Measurements from ENCODE around the gene SGSM2. TPM values are rescaled to one million over a fixed set of nuclear protein-coding genes. Genes with fewer than 3 reads are reported as not detected.
A peak's percentile ranks its signal among the peaks of the same experiment; 100 is the strongest.

Gene SGSM2
- total and polyA plus RNA-seq, 2 of the 8 experiments (the other 6 are each of a cell fraction or from before 2014, with no cell fraction given), result 44.5 to 77.7 TPM

DNA sequence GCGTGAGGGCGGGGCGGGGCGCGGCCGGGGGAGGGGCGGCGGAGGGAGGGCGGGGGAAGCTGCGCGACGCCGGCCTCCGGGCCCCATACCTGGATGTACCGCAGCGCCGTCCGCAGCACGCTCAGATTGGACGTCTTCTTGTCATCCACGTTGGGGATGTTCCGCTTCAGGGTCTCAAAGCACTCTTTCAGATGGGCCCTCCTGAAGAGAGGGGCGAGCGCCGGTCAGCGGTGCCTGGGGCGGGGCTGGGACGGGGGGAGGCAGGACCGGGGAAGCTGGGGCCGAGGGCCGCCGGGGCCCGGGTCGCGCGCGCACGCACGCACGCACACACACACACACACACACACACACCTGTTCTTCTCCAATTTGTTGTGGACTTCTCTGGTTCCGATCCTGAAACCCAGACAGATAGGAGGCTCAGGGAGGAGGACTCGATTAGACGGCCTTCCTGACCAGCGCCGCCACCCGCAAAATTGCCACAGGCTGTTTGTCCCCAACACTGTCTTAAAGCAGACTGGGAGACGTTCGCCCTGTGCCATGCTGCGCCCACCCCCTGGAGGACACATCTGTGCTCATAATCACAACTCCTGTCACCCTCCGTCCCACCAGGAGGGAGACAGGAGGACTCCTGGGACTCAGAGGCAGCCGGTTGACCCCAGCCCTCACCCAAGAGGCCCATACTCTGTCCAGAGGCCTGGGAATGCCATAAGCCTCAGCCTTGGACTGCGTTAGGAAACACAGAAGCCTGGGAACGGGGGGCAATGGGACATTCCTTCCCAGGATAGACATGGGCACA is 56.9 kb downstream of the SGSM2 start:
- no peak for DNase-seq (ENCODE audit: low read depth in 1 of 2, low spot score in 2 of 2)
- H2BK12ac ChIP-seq (ENCODE audit: low read depth, low read length), result peak overlapping the region; percentile 39; the same call in 1 of the 2 replicates
- no peak overlapping the region for H2BK20ac ChIP-seq (ENCODE audit: low read length)
- no peak overlapping the region for H3K56ac ChIP-seq (replicated peaks; ENCODE audit: insufficient read length, low read depth, low read length)
- H2AK5ac ChIP-seq (ENCODE audit: low read depth, low read length), result peak overlapping the region; percentile 60; the same call in 1 of the 2 replicates
- H3K9ac ChIP-seq (replicated peaks in 1 of 4; ENCODE audit: extremely low read depth in 1 of 4, low read depth in 3 of 4, low read length in 3 of 4), result peak overlapping the region in 1 of 4 experiments; percentile 13; a peak in 1 of 7 replicates
- H3K23me2 ChIP-seq (ENCODE audit: low read depth, low read length), result peaks cover 20% of the 10 kb centered on the region
- no peak overlapping the region for H2AFZ ChIP-seq (ENCODE audit: low read length)
- no peak overlapping the region for H4K5ac ChIP-seq (ENCODE audit: insufficient read length, low read depth, low read length)
- no peaks in the 10 kb centered on the region for H3K36me3 ChIP-seq (ENCODE audit: control insufficient read depth in 2 of 4, insufficient read depth in 4 of 4, low read length in 3 of 4)
- no peak overlapping the region for H4K8ac ChIP-seq (ENCODE audit: extremely low read depth, insufficient read depth, low read length)
- no peaks in the 10 kb centered on the region for H3K27me3 ChIP-seq (replicated peaks in 1 of 4; ENCODE audit: control insufficient read depth in 3 of 4, extremely low read depth in 1 of 4, insufficient read depth in 3 of 4, low read length in 3 of 4)
- H2BK5ac ChIP-seq (ENCODE audit: low read depth, low read length), result no peak overlapping the region
- H3K79me2 ChIP-seq (ENCODE audit: control insufficient read depth in 1 of 2, insufficient read depth in 2 of 2, low read length in 2 of 2), result peaks cover 0 to 53% of the 10 kb centered on the region in 2 experiments; a peak in 2 of 4 replicates
- H3K23ac ChIP-seq (ENCODE audit: insufficient read length), result no peak overlapping the region
- TF ChIP-seq CBX8 (IDR thresholded peaks at IDR 0.05; ENCODE audit: borderline replicate concordance, low read depth, low read length) (no peak), SP4 (IDR thresholded peaks at IDR 0.05; ENCODE audit: low read length) (0 out of 2 replicates have a peak, but pooled peaks have one; percentile 8), POLR2AphosphoS5 (IDR thresholded peaks at IDR 0.05; ENCODE audit: low read depth, low read length) (peak; percentile 41; the same call in 1 of the 2 replicates)
- 38% methylated on average over 15 of the region's 53 CpGs; no CpG with 5 or more reads in 1 of the 2 experiments for WGBS, 2 experiments (ENCODE audit: extremely low coverage in 1 of 2, insufficient coverage in 1 of 2, insufficient read length in 1 of 2, insufficient replicate concordance in 2 of 2, low coverage in 1 of 2, low lambda C conversion rate in 2 of 2, missing lambda C conversion rate in 1 of 2)
- H4K91ac ChIP-seq (replicated peaks; ENCODE audit: insufficient read length, low read length), result no peak overlapping the region
- no peak overlapping the region for H3K27ac ChIP-seq (ENCODE audit: low read depth, low read length)
- peak overlapping the region; percentile 18 to 85 (median 48); a peak in 5 of 8 replicates for H3K4me3 ChIP-seq (ENCODE audit: extremely low read depth in 1 of 4, insufficient read depth in 2 of 4, low read depth in 3 of 4, low read length in 4 of 4)
- no peaks in the 10 kb centered on the region for H3K9me3 ChIP-seq (ENCODE audit: insufficient read depth in 2 of 2, low read depth in 1 of 2, low read length in 1 of 2)
- H3K18ac ChIP-seq (ENCODE audit: extremely low read depth, low read length), result peak overlapping the region; percentile 71
- H2BK15ac ChIP-seq (ENCODE audit: low read length), result no peak overlapping the region
- peaks cover 13 to 14% of the 10 kb centered on the region in 2 experiments for H4K20me1 ChIP-seq (replicated peaks in 1 of 2; ENCODE audit: control insufficient read depth in 1 of 2, insufficient read depth in 2 of 2, low read length in 2 of 2)
- H3K14ac ChIP-seq (ENCODE audit: insufficient read length), result no peak overlapping the region
- peaks cover 28% of the 10 kb centered on the region for H3K79me1 ChIP-seq (ENCODE audit: low read depth, low read length)
- ChIA-PET POLR2A (ENCODE audit: partially characterized antibody) (interaction anchor here (0.5 to 15.4 kb wide), 9 partner anchors 7 to 104 kb away, joined by 3 to 193 read pairs (median 4); partner anchors contain the start of genes MNT and TSR1), CTCF (ENCODE audit: partially characterized antibody) (interaction anchor here (1.8 kb wide), 1 partner anchor 12 kb away, joined by 6 read pairs; no protein-coding TSS in a partner anchor)
- no peak overlapping the region for H2BK120ac ChIP-seq (replicated peaks; ENCODE audit: low read depth, low read length)
- FAIRE-seq, result no peak
- peaks cover 15 to 49% (median 32%) of the 10 kb centered on the region in 4 experiments for H3K4me1 ChIP-seq (replicated peaks in 1 of 4; ENCODE audit: control insufficient read depth in 3 of 4, insufficient read depth in 4 of 4, low read length in 3 of 4)
- no peak overlapping the region for H3K4ac ChIP-seq (replicated peaks; ENCODE audit: insufficient read length, low read depth, low read length)
- H3K4me2 ChIP-seq (ENCODE audit: insufficient read depth in 1 of 2, low read depth in 2 of 2, low read length in 2 of 2), result peak overlapping the region; percentile 81 to 99

All from H1 (cell line).